Endothelial cell of umbilical vein (primary cell): ENCODE results near the gene ZDHHC13. TPM values are rescaled to one million over a fixed set of nuclear protein-coding genes. Genes with fewer than 3 reads are reported as not detected.
"Not testable (repeated sequence)": the region's sequence is repeated elsewhere in the genome, so short reads cannot be mapped to it uniquely, and the experiment has no call there.

Experiments
- BruUV-seq: library from RNA; stranded (reverse); fragments of 400-500 nt; replicated peaks from 2 replicates; lab custom pipeline; 2021; lab: Mats Ljungman, UMichigan
- CTCF ChIA-PET: fragments of 300-600, 350-600 bp; sonication (Branson Sonifier 250); formaldehyde crosslinking; loops from one replicate; lab custom pipeline; 2021; ENCODE audit warnings: antibody characterized with exemption, inconsistent platforms; lab: Charles Lee
- POLR2A ChIA-PET: fragments of 300-600, 350-600 bp; sonication (Branson Sonifier 250); formaldehyde crosslinking; loops from one replicate; lab custom pipeline; 2021; ENCODE audit warnings: antibody characterized with exemption, inconsistent platforms; lab: Charles Lee
- DNase-seq: peaks from one replicate; pipeline ENCODE4 v3.0.0-alpha.2; 2011; ENCODE audit warnings: low read depth, low spot score
- FAIRE-seq: peaks from 2 replicates; lab custom pipeline; 2011; peaks lifted over from hg19 to GRCh38; lab: Jason Lieb, UNC
- H2AFZ ChIP-seq: 2 replicates; pipeline ENCODE4 v1.6.0; 2012; ENCODE audit warnings: low read depth, low read length, control low read depth, inconsistent platforms
- H3K27ac ChIP-seq: 2 replicates; pipeline ENCODE4 v1.5.1; 2011; ENCODE audit warnings: low read depth, mild to moderate bottlenecking, control low read depth, low read length, moderate library complexity; ENCODE audit not compliant: insufficient read depth
- H3K27me3 ChIP-seq, 2 experiments: 2 replicates each; pipeline versions ENCODE4 v1.6.0 to v1.6.1; 2011; ENCODE audit warnings: low read length in 2 of 2, mixed read lengths in 1 of 2; ENCODE audit not compliant: control insufficient read depth in 2 of 2, insufficient read depth in 2 of 2
- H3K36me3 ChIP-seq, 2 experiments: 2 replicates in 1 of 2; 3 replicates in 1 of 2; pipeline ENCODE4 v1.5.1; 2011; ENCODE audit warnings: low read length in 2 of 2, mild to moderate bottlenecking in 1 of 2, moderate library complexity in 1 of 2; ENCODE audit not compliant: control insufficient read depth in 2 of 2, insufficient read depth in 2 of 2; ENCODE audit errors: extremely low read depth in 1 of 2
- H3K4me1 ChIP-seq: 3 replicates; pipeline ENCODE4 v1.5.1; 2011; ENCODE audit warnings: mild to moderate bottlenecking, low read length; ENCODE audit not compliant: control insufficient read depth, insufficient read depth; ENCODE audit errors: extremely low read depth
- H3K4me2 ChIP-seq: 2 replicates; pipeline ENCODE4 v1.6.1; 2011; ENCODE audit warnings: low read length, control low read depth, mixed read lengths; ENCODE audit not compliant: insufficient read depth
- H3K4me3 ChIP-seq, 3 experiments: fragments of 200-600 bp in 1 of 3; sonication (generic), shearing (Covaris generic) in 1 of 3; replicated peaks in 1 of 3; 2 replicates each; pipeline ENCODE4 v1.5.1; 2011 to 2016; ENCODE audit warnings: control low read depth in 3 of 3, low read length in 3 of 3, mild to moderate bottlenecking in 2 of 3, inconsistent platforms in 1 of 3, low read depth in 1 of 3, moderate library complexity in 1 of 3; ENCODE audit not compliant: insufficient read depth in 1 of 3
- H3K79me2 ChIP-seq: 2 replicates; pipeline ENCODE4 v1.6.0; 2012; ENCODE audit warnings: low read length, inconsistent platforms; ENCODE audit not compliant: control insufficient read depth, insufficient read depth
- H3K9ac ChIP-seq: replicated peaks from 2 replicates; pipeline ENCODE3; 2011; ENCODE audit warnings: low read length, control low read depth; ENCODE audit not compliant: insufficient read depth; ENCODE audit errors: extremely low read depth
- H3K9me1 ChIP-seq: replicated peaks from 3 replicates; pipeline ENCODE4 v1.6.0; 2011; ENCODE audit warnings: mild to moderate bottlenecking, low read length; ENCODE audit not compliant: control insufficient read depth, insufficient read depth; ENCODE audit errors: extremely low read depth
- H3K9me3 ChIP-seq: replicated peaks from 2 replicates; pipeline ENCODE4 v1.5.1; 2012; ENCODE audit warnings: low read length, inconsistent platforms; ENCODE audit not compliant: control insufficient read depth, insufficient read depth
- H4K20me1 ChIP-seq: replicated peaks from 2 replicates; pipeline ENCODE3; 2011; ENCODE audit warnings: mild to moderate bottlenecking, low read length; ENCODE audit not compliant: control insufficient read depth, insufficient read depth; ENCODE audit errors: extremely low read depth
- CTCF ChIP-seq, 2 donors: IDR thresholded peaks; 1 replicate in 1 of 2; 2 replicates in 1 of 2; pipeline ENCODE4 v1.5.1; 2011; ENCODE audit warnings: low read length in 2 of 2, mild to moderate bottlenecking in 2 of 2, moderate library complexity in 2 of 2, control low read depth in 1 of 2, inconsistent platforms in 1 of 2, low read depth in 1 of 2; ENCODE audit not compliant: insufficient read depth in 1 of 2; ENCODE audit errors: extremely low read depth in 1 of 2
- EZH2 ChIP-seq: IDR thresholded peaks from 2 replicates; pipeline ENCODE4 v1.6.1; 2012; ENCODE audit warnings: borderline replicate concordance, low read depth, mild to moderate bottlenecking, moderate library complexity, low read length, inconsistent platforms; ENCODE audit not compliant: severe bottlenecking
- FOS ChIP-seq: IDR thresholded peaks from 2 replicates; pipeline ENCODE4 v1.6.1; 2011; ENCODE audit warnings: mild to moderate bottlenecking, low read length, moderate library complexity, borderline replicate concordance; ENCODE audit not compliant: insufficient read depth
- GATA2 ChIP-seq: IDR thresholded peaks from 2 replicates; pipeline ENCODE4 v1.7.0; 2011; ENCODE audit warnings: low read depth, mild to moderate bottlenecking, moderate library complexity, mixed read lengths, low read length; ENCODE audit not compliant: insufficient read length, insufficient read depth
- JUN ChIP-seq: IDR thresholded peaks from 2 replicates; pipeline ENCODE4 v1.6.1; 2011; ENCODE audit warnings: borderline replicate concordance, low read depth; ENCODE audit not compliant: insufficient read length, insufficient read depth
- MAX ChIP-seq: IDR thresholded peaks from 2 replicates; pipeline ENCODE4 v1.6.1; 2011; ENCODE audit not compliant: insufficient read depth, insufficient read length
- MYC ChIP-seq: IDR thresholded peaks from one replicate; pipeline ENCODE4 v1.6.1; 2011; ENCODE audit warnings: mild to moderate bottlenecking, low read depth, low read length
- POLR2A ChIP-seq: IDR thresholded peaks from 2 replicates; pipeline ENCODE4 v1.6.1; 2012; ENCODE audit warnings: low read depth, mild to moderate bottlenecking, control low read depth, low read length
- POLR2AphosphoS5 ChIP-seq: IDR thresholded peaks from 2 replicates; pipeline ENCODE4 v1.6.1; 2012; ENCODE audit warnings: low read depth, mild to moderate bottlenecking, control low read depth, low read length, moderate library complexity; ENCODE audit not compliant: insufficient read depth
- dilution Hi-C: fragments of 300-500 bp; cut with MboI; formaldehyde crosslinking; loops from one replicate; pipeline ENCODE4 v1.15.0; 2019; ENCODE audit warnings: low sequenced_read_pairs; ENCODE audit not compliant: extremely low pct_ligation_motif_present
- intact Hi-C: fragments of 100-400 bp; cut with micrococcal nuclease; formaldehyde crosslinking; loops from one replicate; pipeline ENCODE4 v1.10.0; 2022
- polyA plus RNA-seq, 4 experiments: library from polyadenylated mRNA; depleted of rRNA in 3 of 4; stranded (reverse) in 3 of 4; unstranded in 1 of 4; fragments of >200 nt; gene quantifications; 2 replicates each; pipeline versions ENCODE4 v1.2.1 to v1.2.3, GENCODE V29; 2011 to 2012; ENCODE audit warnings: missing spikeins in 1 of 4
- total RNA-seq: library from RNA; stranded (reverse); gene quantifications from 2 replicates; pipeline ENCODE4 v1.2.3, GENCODE V29; 2021

ZDHHC13 gene
- total and polyA plus RNA-seq, 2 donors (not counting 3 experiments of a cell fraction or from before 2014, with no cell fraction given): 37.4 to 52.9 TPM

- no peak overlapping the region for H3K4me3 ChIP-seq
- intact Hi-C loops: no loop called here
- POLR2A ChIA-PET: no interaction called here
- H2AFZ ChIP-seq: no peak overlapping the region
- CTCF ChIA-PET: interaction anchor here (0.8 to 4.1 kb wide), 2 partner anchors 26 to 44 kb away, joined by 3 to 65 read pairs; no protein-coding TSS in a partner anchor
- H3K4me2 ChIP-seq: no peak overlapping the region
- peaks cover 41% of the 10 kb centered on the region for H3K4me1 ChIP-seq
- dilution Hi-C loops: no loop called here
- H3K9me3 ChIP-seq: no peaks in the 10 kb centered on the region
- DNase-seq (no peak), FAIRE-seq (no peak)
- no peaks in the 10 kb centered on the region for H3K27me3 ChIP-seq
- no peaks in the 10 kb centered on the region for H4K20me1 ChIP-seq
- no TSS peak for BruUV-seq
- H3K9ac ChIP-seq: no peak overlapping the region
- no peak for TF ChIP-seq MYC
- no peak for TF ChIP-seq EZH2
- TF ChIP-seq POLR2A: no peak
- TF ChIP-seq POLR2AphosphoS5: no peak
- TF ChIP-seq GATA2: no peak
- TF ChIP-seq CTCF (IDR thresholded peaks at IDR 0.05; ENCODE audit: extremely low read depth in 1 of 2, insufficient read depth in 1 of 2, low read depth in 1 of 2, low read length in 2 of 2): no peak
- no peak for TF ChIP-seq FOS
- TF ChIP-seq JUN: no peak
- no peak for TF ChIP-seq MAX
- H3K36me3 ChIP-seq: peaks cover 0 to 13% of the 10 kb centered on the region in 2 experiments
- no peaks in the 10 kb centered on the region for H3K9me1 ChIP-seq
- peaks cover 94% of the 10 kb centered on the region for H3K79me2 ChIP-seq
- H3K27ac ChIP-seq: no peak overlapping the region
Measured at GRCh38 chr11:19122960-19123615, 6.1 kb downstream of the ZDHHC13 start.

GRCh38 chr11:19126562-19127325, 9.8 kb downstream of the ZDHHC13 start:
- FAIRE-seq, H4K20me1 ChIP-seq, DNase-seq, POLR2A ChIA-PET, H3K27ac ChIP-seq, H3K9me3 ChIP-seq, H2AFZ ChIP-seq, dilution Hi-C loops, intact Hi-C loops, H3K27me3 ChIP-seq, BruUV-seq, H3K9me1 ChIP-seq, H3K4me1 ChIP-seq, H3K9ac ChIP-seq, H3K4me3 ChIP-seq, H3K4me2 ChIP-seq: not testable (repeated sequence)
- Histone ChIP-seq H3K79me2 (peaks cover 88% of the 10 kb centered on the region), H3K36me3 (peaks cover 0 to 11% of the 10 kb centered on the region in 2 experiments)
- CTCF ChIA-PET: interaction anchor here (1.0 to 5.3 kb wide), 4 partner anchors 21 to 49 kb away, joined by 3 to 52 read pairs (median 4); no protein-coding TSS in a partner anchor
